A549 treated with GW870086 at 1 μM for 4 hours (cell line): ENCODE data around the gene FERMT2. TPM values are rescaled to one million over a fixed set of nuclear protein-coding genes. Genes with fewer than 3 reads are reported as not detected.

Experiments
- total RNA-seq: library from RNA; stranded (reverse); fragments of 200-300 nt; extraction: Qiagen RNA extraction; gene quantifications from 5 replicates; pipeline ENCODE4 v1.2.3, GENCODE V29; 2022; ENCODE audit warnings: low read depth

The FERMT2 gene, protein sequence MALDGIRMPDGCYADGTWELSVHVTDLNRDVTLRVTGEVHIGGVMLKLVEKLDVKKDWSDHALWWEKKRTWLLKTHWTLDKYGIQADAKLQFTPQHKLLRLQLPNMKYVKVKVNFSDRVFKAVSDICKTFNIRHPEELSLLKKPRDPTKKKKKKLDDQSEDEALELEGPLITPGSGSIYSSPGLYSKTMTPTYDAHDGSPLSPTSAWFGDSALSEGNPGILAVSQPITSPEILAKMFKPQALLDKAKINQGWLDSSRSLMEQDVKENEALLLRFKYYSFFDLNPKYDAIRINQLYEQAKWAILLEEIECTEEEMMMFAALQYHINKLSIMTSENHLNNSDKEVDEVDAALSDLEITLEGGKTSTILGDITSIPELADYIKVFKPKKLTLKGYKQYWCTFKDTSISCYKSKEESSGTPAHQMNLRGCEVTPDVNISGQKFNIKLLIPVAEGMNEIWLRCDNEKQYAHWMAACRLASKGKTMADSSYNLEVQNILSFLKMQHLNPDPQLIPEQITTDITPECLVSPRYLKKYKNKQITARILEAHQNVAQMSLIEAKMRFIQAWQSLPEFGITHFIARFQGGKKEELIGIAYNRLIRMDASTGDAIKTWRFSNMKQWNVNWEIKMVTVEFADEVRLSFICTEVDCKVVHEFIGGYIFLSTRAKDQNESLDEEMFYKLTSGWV
- total RNA-seq, result 31.2 to 45.7 TPM (median 42.7 TPM) in 5 replicates

DNA sequence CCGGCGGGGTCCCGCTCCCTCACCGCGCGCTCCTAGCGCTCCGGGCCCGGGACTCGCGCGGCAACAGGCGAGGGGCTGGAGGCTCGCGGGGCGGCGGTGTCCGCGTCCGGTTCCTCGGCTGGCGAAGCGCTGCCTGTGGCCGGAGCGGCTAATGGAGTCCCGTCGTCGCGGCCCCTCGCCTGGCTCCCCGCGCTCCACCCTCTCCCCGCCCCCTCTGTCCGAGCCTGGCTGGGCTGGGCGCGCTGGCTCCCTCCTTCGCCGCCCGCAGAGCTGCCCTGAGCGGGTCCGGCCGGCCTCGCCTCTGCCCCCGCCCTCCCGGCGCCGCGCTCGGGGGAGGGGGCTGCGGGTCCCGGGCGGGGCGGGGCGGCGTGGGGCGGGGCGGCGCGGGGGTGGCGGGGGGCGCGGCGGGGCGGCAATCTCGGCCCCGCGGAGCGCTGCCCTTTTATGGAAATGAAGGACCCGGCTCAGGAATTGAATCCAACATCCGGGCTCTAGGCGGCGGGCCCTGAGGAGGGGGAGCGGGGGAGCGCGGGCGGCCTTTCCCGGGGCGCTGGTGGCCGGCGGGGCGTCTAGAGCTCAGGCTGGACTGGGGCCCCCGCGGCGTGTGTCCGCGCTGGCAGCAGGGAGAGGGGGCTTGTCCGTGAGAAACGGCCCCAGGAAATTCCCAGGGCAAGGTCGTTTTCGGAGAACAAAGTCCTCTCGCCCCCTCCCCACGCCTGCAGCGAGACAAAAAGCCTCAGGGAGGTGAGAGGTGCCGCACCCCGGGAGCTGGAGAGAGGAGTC lies at the start of gene FERMT2:
Gene FERMT2, minus strand, starts transcription at position 153 of the 783 bp plus-strand sequence. CDS start 482 bp downstream, outside the sequence.

Other genes starting within 250 kb of the FERMT2 start
- 79.8 to 110 TPM (median 86.4 TPM) in 5 replicates for gene PSMC6, start 243.8 kb downstream of the FERMT2 start, total RNA-seq
- gene STYX, start 220.9 kb downstream of the FERMT2 start, total RNA-seq, result 4.3 to 6.8 TPM (median 5.8 TPM) in 5 replicates
- gene GNPNAT1, start 159.4 kb downstream of the FERMT2 start, total RNA-seq, result 42.7 to 55.9 TPM (median 51.0 TPM) in 5 replicates
- 5.5 to 7.6 TPM (median 6.9 TPM) in 5 replicates for gene DDHD1, start 202.3 kb upstream of the FERMT2 start, total RNA-seq